GM19099 (cell line): ENCODE data around the gene PRELID3B.

ENCODE experiments used
- POLR2A ChIP-seq: IDR thresholded peaks from 3 replicates; pipeline ENCODE4 v1.6.1; 2011; ENCODE audit warnings: low read depth; ENCODE audit not compliant: insufficient read length; ENCODE audit errors: extremely low read depth

The PRELID3B gene

DNA sequence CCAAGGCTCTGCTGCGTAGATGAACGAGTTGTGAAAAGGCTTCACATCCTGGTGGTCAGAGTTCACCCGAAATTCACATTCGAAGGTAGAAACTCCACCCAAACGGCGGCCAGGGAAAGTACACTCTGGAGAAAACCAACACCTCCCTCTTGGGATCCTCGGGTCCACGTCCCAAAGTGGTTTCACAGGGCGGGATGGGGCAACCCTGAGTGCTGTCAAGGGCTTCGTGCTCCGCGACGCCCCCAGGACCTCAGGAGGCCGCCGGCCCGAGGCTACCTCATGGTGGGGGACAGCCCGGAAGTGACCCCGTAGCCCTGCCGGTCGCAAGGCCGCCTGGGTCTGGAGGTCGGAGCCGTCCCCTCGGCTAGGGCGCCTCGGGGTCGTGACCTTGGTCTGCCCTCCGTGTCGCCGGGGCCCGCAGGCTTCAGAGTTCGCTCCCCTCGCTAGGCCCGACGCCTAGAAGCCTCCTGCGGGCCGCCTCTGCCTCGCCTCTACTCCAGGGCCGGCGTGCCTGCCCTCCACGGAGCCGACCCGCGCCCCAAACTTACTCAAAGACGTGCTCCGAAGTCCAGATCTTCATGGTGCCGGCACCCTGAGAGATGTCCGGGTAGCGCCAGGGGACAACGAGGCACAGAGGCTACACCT lies at the start of gene PRELID3B:
PRELID3B (minus strand) TSS at position 636 of the 645 bp plus-strand sequence; CDS start at position 580, 56 bp downstream.
- TF ChIP-seq POLR2A, result no peak

- no peak for TF ChIP-seq POLR2A
These were observed 45.3 kb upstream of the PRELID3B start for GRCh38 chr20:59087829-59088433.

GRCh38 chr20:59086923-59087322 lies 44.3 kb upstream of the PRELID3B start:
- TF ChIP-seq POLR2A, result no peak

DNA sequence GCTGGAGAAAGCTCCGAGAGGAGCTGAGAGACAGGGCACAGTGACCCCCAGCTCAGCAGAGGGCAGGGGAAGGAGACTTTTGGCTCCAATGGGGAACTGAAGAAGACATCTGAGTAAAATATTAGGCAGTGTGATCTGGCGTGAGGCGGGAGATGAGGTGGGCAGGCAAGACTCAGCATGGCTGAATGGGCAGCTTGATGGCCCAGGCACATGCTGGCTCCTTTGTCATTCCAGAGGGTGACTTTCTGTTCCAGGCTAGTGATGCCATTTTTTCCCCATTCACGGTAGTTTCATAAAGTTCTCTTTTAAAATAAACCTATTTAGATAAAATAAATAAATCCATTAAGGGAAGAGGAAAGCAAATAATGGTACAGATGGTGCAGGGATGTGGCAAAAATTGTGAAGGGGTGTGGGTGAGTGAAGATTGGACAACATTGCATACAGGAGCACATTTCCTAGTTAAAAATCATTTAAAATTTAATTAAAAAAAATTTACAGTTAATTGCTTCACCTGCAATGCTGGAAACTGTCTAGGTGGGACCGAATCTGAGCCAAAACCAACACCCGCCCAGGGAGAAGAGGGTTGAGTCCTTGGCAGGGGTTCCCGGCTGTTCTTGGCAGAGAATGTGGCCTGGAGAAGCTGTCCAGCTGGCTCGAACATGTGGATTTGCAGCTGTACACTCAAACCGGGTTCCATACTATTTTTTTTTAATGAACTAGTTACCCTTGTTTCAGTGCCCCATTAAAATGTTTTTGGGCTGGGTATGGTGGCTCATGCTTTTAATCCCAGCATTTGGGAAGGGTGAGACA lies 41.7 kb upstream of the PRELID3B start:
- TF ChIP-seq POLR2A, result no peak

DNA sequence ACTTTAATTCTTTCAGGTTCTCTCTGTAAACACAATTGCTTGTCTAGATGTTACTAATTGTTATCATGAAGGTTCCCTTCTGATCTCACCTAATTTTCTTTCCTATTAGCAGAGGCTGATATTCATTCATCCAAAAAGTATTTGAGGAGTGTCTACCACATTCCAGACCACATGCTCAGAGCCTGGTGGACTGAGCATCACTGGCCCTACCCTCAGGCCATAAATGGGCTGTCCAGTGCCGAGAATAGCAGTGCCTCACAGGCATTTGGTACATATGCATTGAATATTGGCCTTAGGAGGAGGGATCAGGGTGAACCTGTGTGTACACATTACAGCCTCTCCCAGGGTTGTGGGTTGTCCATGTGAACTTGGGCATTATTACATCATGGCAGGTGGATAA lies 40.4 kb upstream of the PRELID3B start:
- no peak for TF ChIP-seq POLR2A

- no peak for TF ChIP-seq POLR2A
These were observed 39.6 kb upstream of the PRELID3B start for GRCh38 chr20:59082077-59082740.

DNA sequence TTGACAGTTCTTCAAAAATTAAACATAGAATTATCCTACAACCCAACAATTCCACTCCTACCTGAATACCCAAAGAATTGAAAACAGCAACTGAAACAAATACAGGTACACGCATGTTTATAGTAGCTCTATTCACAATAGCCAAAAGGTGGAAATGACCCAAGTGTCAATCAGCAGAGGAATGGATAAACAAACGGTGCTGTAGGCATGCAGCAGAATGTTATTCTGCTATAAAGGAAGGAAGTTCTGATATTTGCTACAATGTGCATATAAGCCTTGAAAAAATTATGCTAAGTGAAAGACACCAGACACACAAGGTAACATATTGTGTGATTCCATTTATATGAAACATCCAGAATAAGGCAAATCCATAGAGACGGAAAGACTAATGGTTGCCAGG lies 38.5 kb upstream of the PRELID3B start:
- no peak for TF ChIP-seq POLR2A

- TF ChIP-seq POLR2A, result no peak
These were observed 35.6 kb upstream of the PRELID3B start for GRCh38 chr20:59078231-59078630.

GRCh38 chr20:59077705-59078104 lies 35.1 kb upstream of the PRELID3B start:
- no peak for TF ChIP-seq POLR2A

- TF ChIP-seq POLR2A, result no peak
These were observed 33.4 kb upstream of the PRELID3B start for GRCh38 chr20:59075934-59076508.

GRCh38 chr20:59074456-59074855 lies 31.9 kb upstream of the PRELID3B start:
- no peak for TF ChIP-seq POLR2A

DNA sequence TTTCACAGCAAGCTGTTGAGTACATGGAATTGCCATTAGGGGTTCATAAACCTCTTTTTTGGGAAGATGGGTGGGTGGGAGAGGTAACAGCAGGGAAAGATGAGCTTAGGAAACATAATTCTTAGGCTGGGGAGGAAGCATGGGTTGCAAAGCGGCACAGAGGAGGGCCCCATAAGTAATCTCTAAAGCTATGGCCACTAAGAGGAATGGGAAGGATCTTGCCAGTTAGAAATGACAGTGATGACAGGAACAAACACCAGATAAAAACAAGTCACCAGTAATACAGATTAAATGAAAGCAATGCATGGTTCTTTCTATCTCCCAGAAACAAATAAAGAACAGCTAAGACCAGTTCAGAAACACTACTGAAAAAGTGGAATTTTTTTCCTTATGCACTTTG lies 31.0 kb upstream of the PRELID3B start:
- TF ChIP-seq POLR2A, result no peak

DNA sequence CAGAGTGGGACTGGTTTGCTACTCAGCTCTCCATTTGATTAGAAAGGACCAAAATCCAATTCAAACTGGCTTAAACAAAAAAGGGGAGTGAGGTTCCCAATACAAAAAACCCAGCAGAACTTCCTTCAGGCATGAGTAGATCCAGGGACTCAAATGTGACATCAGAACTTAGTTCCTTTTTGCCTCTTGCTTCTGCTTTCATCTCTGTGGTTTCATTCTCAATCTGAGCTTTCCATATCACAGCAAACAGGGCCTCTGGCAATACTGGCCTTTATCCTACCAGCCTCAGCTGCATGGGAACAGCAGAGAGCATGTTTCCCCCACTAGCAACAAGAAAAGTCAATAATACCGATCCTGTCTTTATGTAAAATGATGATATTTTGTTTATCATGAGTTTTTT lies 28.6 kb upstream of the PRELID3B start:
- TF ChIP-seq POLR2A, result no peak

- no peak for TF ChIP-seq POLR2A
These were observed 26.4 kb upstream of the PRELID3B start for GRCh38 chr20:59069026-59069425.

GRCh38 chr20:59068534-59068933 lies 25.9 kb upstream of the PRELID3B start:
- TF ChIP-seq POLR2A, result no peak
